ENCODE measurements around the gene CASQ2. TPM values are rescaled to one million over a fixed set of nuclear protein-coding genes. Genes with fewer than 3 reads are reported as not detected.

The CASQ2 gene
- total and polyA plus RNA-seq, 9 donors: 0.36 to 43.0 (median 2.3) TPM

GRCh38 chr1:115765091-115765490 is 3.4 kb downstream of the CASQ2 start:
- Histone ChIP-seq H3K4me1 (ENCODE audit: insufficient read depth) (no peaks in the 10 kb centered on the region), H3K4me3 (no peak overlapping the region)
- WGBS, 3 donors: 21 to 65% (median 43%) methylated on average over 1 of the region's 1 CpG

GRCh38 chr1:115764541-115764940 is 4.0 kb downstream of the CASQ2 start:
- no peaks in the 10 kb centered on the region for H3K4me1 ChIP-seq (ENCODE audit: insufficient read depth)
- H3K4me3 ChIP-seq: no peak overlapping the region
- no peaks in the 10 kb centered on the region for H3K36me3 ChIP-seq
- no peak overlapping the region for H3K27ac ChIP-seq
- WGBS, 3 donors: 0 to 19% (median 10%) methylated on average over 1 of the region's 1 CpG
- TF ChIP-seq POLR2A (IDR thresholded peaks at IDR 0.05) (no peak), EP300 (IDR thresholded peaks at IDR 0.05) (no peak), CTCF (IDR thresholded peaks at IDR 0.05) (no peak)
- H3K27me3 ChIP-seq: no peaks in the 10 kb centered on the region
- H3K9me3 ChIP-seq: no peaks in the 10 kb centered on the region
- intact Hi-C loops (cut with DNase I): loop anchor here in 1 of 4 donors (10.0 kb wide), 1 partner anchor 50 kb away; no protein-coding TSS in a partner anchor
- DNase-seq: no peak

More at GRCh38 chr1:115765091-115765490, 3.4 kb downstream of the CASQ2 start:
- H3K36me3 ChIP-seq: no peaks in the 10 kb centered on the region
- H3K27ac ChIP-seq: no peak overlapping the region
- no peaks in the 10 kb centered on the region for H3K27me3 ChIP-seq
- H3K9me3 ChIP-seq: no peaks in the 10 kb centered on the region
- DNase-seq: no peak
- intact Hi-C loops (cut with DNase I): loop anchor here in 2 of 4 donors (5.0 to 10.0 kb wide), 3 partner anchors 48 to 488 kb away; no protein-coding TSS in a partner anchor
- TF ChIP-seq CTCF (IDR thresholded peaks at IDR 0.05) (no peak), POLR2A (IDR thresholded peaks at IDR 0.05) (no peak), EP300 (IDR thresholded peaks at IDR 0.05) (no peak)

- 70 to 89% (median 81%) methylated on average over 3 of the region's 3 CpGs for WGBS, 3 donors
- intact Hi-C loops (cut with DNase I): loop anchor here in 1 of 4 donors (10.0 kb wide), 1 partner anchor 48 kb away; no protein-coding TSS in a partner anchor
- no peaks in the 10 kb centered on the region for H3K9me3 ChIP-seq
- no peaks in the 10 kb centered on the region for H3K36me3 ChIP-seq
- H3K4me1 ChIP-seq (ENCODE audit: insufficient read depth): no peaks in the 10 kb centered on the region
- no peak for DNase-seq
- no peaks in the 10 kb centered on the region for H3K27me3 ChIP-seq
- TF ChIP-seq EP300 (IDR thresholded peaks at IDR 0.05): no peak
- TF ChIP-seq CTCF (IDR thresholded peaks at IDR 0.05): no peak
- TF ChIP-seq POLR2A (IDR thresholded peaks at IDR 0.05): no peak
- no peak overlapping the region for H3K4me3 ChIP-seq
- no peak overlapping the region for H3K27ac ChIP-seq
These were observed 5.7 kb downstream of the CASQ2 start for GRCh38 chr1:115762779-115763178.

- WGBS, 3 donors: 91 to 94% (median 92%) methylated on average over 7 of the region's 7 CpGs
- intact Hi-C loops (cut with DNase I): loop anchor here in 1 of 4 donors (10.0 kb wide), 1 partner anchor 47 kb away; no protein-coding TSS in a partner anchor
- no peaks in the 10 kb centered on the region for H3K4me1 ChIP-seq (ENCODE audit: insufficient read depth)
- H3K4me3 ChIP-seq: no peak overlapping the region
- H3K27me3 ChIP-seq: no peaks in the 10 kb centered on the region
- DNase-seq: no peak
- no peak overlapping the region for H3K27ac ChIP-seq
- no peak for TF ChIP-seq CTCF (IDR thresholded peaks at IDR 0.05)
- TF ChIP-seq EP300 (IDR thresholded peaks at IDR 0.05): no peak
- H3K36me3 ChIP-seq: no peaks in the 10 kb centered on the region
- H3K9me3 ChIP-seq: no peaks in the 10 kb centered on the region
These were observed 6.8 kb downstream of the CASQ2 start for GRCh38 chr1:115761601-115762302.
